Naive thymus-derived CD4-positive, alpha-beta T cell (primary cell): ENCODE results near the gene BIN1. TPM values are rescaled to one million over a fixed set of nuclear protein-coding genes. Genes with fewer than 3 reads are reported as not detected.

Experiments
- ATAC-seq: fragments of 150-1000 bp; cut with Tn5 transposase; 2 replicates; pipeline ENCODE4 v1.10.0; 2021; ENCODE audit warnings: mild to moderate bottlenecking, moderate library complexity
- CTCF ChIA-PET: fragments of 350-600 bp; sonication (Branson Sonifier 250); formaldehyde crosslinking; loops from one replicate; lab custom pipeline; 2021; ENCODE audit warnings: antibody characterized with exemption; lab: Charles Lee
- POLR2A ChIA-PET: fragments of 350-600 bp; sonication (Branson Sonifier 250); formaldehyde crosslinking; loops from one replicate; lab custom pipeline; 2021; ENCODE audit warnings: antibody characterized with exemption, inconsistent platforms; lab: Charles Lee
- DNase-seq, 9 donors: peaks; one replicate each; pipeline versions ENCODE4 v3.0.0 to v3.0.0-alpha.2; 2020 to 2022; ENCODE audit warnings: mixed read lengths in 1 of 9
- H3K27ac ChIP-seq: one replicate; pipeline ENCODE4 v1.7.0; 2013; ENCODE audit warnings: mild to moderate bottlenecking, low read depth, low read length, moderate library complexity
- H3K27me3 ChIP-seq, 2 donors: one replicate each; pipeline ENCODE4 v1.7.0; 2013; ENCODE audit warnings: low read length in 2 of 2, mild to moderate bottlenecking in 2 of 2, moderate library complexity in 2 of 2; ENCODE audit not compliant: control insufficient read depth in 2 of 2, insufficient read depth in 2 of 2
- H3K36me3 ChIP-seq, 3 experiments: 1 replicate in 2 of 3; 2 replicates in 1 of 3; pipeline ENCODE4 v1.7.0; 2013; ENCODE audit warnings: low read length in 3 of 3, mild to moderate bottlenecking in 3 of 3, moderate library complexity in 1 of 3; ENCODE audit not compliant: insufficient read depth in 3 of 3, control insufficient read depth in 2 of 3
- H3K4me1 ChIP-seq, 2 donors: one replicate each; pipeline ENCODE4 v1.7.0; 2013; ENCODE audit warnings: low read length in 2 of 2, mild to moderate bottlenecking in 2 of 2, moderate library complexity in 1 of 2; ENCODE audit not compliant: control insufficient read depth in 2 of 2, insufficient read depth in 2 of 2
- H3K4me3 ChIP-seq: 2 replicates; pipeline ENCODE4 v1.7.0; 2013; ENCODE audit warnings: mild to moderate bottlenecking, low read length
- H3K9me3 ChIP-seq, 3 experiments: 1 replicate in 2 of 3; 2 replicates in 1 of 3; pipeline ENCODE4 v1.7.0; 2013; ENCODE audit warnings: low read length in 3 of 3; ENCODE audit not compliant: control insufficient read depth in 2 of 3
- H3K27ac Mint-ChIP-seq, 9 donors: one replicate each; pipeline ENCODE4 v1.8.0; 2020 to 2022; ENCODE audit warnings: mixed read lengths in 9 of 9, mild to moderate bottlenecking in 8 of 9, moderate library complexity in 5 of 9, inconsistent platforms in 2 of 9
- H3K27me3 Mint-ChIP-seq, 5 donors: one replicate each; pipeline ENCODE4 v1.8.0; 2021 to 2022; ENCODE audit warnings: mixed read lengths in 5 of 5, mild to moderate bottlenecking in 1 of 5
- H3K36me3 Mint-ChIP-seq, 5 donors: one replicate each; pipeline ENCODE4 v1.8.0; 2020 to 2022; ENCODE audit warnings: mixed read lengths in 5 of 5, mild to moderate bottlenecking in 3 of 5, inconsistent platforms in 1 of 5
- H3K4me1 Mint-ChIP-seq, 7 donors: one replicate each; pipeline ENCODE4 v1.8.0; 2020 to 2022; ENCODE audit warnings: mixed read lengths in 7 of 7, mild to moderate bottlenecking in 3 of 7, inconsistent platforms in 1 of 7
- H3K4me3 Mint-ChIP-seq, 10 donors: one replicate each; pipeline ENCODE4 v1.8.0; 2020 to 2022; ENCODE audit warnings: mild to moderate bottlenecking in 10 of 10, mixed read lengths in 10 of 10, moderate library complexity in 6 of 10, inconsistent platforms in 2 of 10
- H3K9me3 Mint-ChIP-seq, 11 donors: one replicate each; pipeline ENCODE4 v1.8.0; 2020 to 2022; ENCODE audit warnings: mixed read lengths in 11 of 11, mild to moderate bottlenecking in 4 of 11, inconsistent platforms in 1 of 11, moderate library complexity in 1 of 11
- intact Hi-C, 2 donors: fragments of 100-400 bp; cut with micrococcal nuclease; formaldehyde crosslinking; loops; one replicate each; pipeline ENCODE4 v1.15.1; 2023
- polyA plus RNA-seq, 2 donors: library from polyadenylated mRNA; unstranded; fragments of 300-500 nt; fragmentation: Illumina TruSeq; gene quantifications; one replicate each; pipeline ENCODE4 v1.2.3, GENCODE V29; 2021
- total RNA-seq, 6 experiments: library from RNA in 5 of 6; stranded (reverse) in 5 of 6; gene quantifications; 1 replicate in 5 of 6; 2 replicates in 1 of 6; pipeline ENCODE4 v1.2.3 and lab custom pipeline; 2021 to 2026

The BIN1 gene
- total and polyA plus RNA-seq, 7 experiments from 2014 or later = 103 to 161 (median 117) TPM

DNA sequence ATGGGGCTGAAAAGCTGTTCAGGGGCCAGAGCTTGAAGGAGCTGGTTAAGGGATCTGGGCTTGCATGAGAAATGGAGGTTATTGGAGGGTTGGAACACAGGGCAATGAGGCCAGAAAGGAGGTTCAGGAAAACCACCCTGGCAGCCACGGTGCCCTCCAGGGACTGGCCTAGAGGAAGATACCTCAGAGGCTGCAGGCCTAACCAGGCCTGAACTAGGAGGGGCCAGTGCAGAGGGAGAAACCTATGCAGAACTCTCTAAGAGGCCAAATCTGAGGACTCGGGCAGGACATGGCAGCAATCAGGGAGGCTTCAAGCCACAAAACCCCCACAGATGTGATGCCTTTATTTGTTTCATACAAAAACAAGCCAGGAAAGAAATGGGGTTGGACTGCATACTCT is 66.8 kb downstream of the BIN1 start:
- Histone ChIP-seq H3K27ac (no peak overlapping the region), H3K27me3 (no peaks in the 10 kb centered on the region), H3K9me3 (no peaks in the 10 kb centered on the region), H3K4me3 (no peak overlapping the region), H3K36me3 (no peaks in the 10 kb centered on the region), H3K4me1 (no peaks in the 10 kb centered on the region)
- no peak for DNase-seq
- no peak overlapping the region for H3K4me3 Mint-ChIP-seq
- H3K27ac Mint-ChIP-seq = no peak overlapping the region
- ATAC-seq = no peak
- POLR2A ChIA-PET = no interaction called here
- no peaks in the 10 kb centered on the region for H3K4me1 Mint-ChIP-seq
- H3K9me3 Mint-ChIP-seq = peaks cover 0 to 1% (median 0%) of the 10 kb centered on the region in 11 donors
- no peaks in the 10 kb centered on the region for H3K27me3 Mint-ChIP-seq
- CTCF ChIA-PET = no interaction called here
- intact Hi-C loops = no loop called here
- H3K36me3 Mint-ChIP-seq = no peaks in the 10 kb centered on the region

DNA sequence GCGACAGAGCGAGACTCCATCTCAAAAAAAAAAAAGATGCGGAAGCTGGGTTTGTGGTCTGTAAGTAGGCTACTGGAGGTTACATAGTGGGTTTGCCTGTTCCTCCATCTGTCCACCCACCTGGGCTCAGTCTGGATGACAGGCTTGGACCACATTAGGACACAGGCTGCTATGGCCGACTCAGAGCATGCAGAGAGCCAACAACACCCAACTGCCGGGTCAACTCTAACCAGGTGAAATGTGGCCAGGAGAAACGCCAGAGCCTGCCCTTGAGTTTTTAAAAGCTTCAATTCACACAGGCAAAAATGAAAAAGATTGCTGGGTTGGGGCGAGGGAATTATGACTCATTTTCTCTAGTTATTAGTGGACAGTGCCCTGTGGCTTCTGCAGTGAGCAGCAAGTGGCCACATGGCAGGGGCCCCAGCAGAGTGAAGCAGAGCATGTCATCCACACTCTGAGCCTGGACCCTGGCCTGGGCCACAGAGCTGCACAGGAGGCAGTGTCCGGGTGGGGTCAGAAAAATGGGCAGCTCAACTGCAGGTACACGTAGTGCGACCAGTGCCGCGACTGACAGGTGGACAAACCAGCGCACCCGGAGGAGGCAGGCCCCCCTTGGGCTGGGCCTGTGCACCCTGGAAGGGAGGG is 67.4 kb downstream of the BIN1 start:
- ChIA-PET CTCF (no interaction called here), POLR2A (no interaction called here)
- H3K27me3 Mint-ChIP-seq = no peaks in the 10 kb centered on the region
- H3K4me3 Mint-ChIP-seq = no peak overlapping the region
- intact Hi-C loops = no loop called here
- H3K36me3 Mint-ChIP-seq = no peaks in the 10 kb centered on the region
- ATAC-seq (peak; percentile 16), DNase-seq (no peak)
- no peaks in the 10 kb centered on the region for H3K4me1 Mint-ChIP-seq
- no peaks in the 10 kb centered on the region for H3K9me3 ChIP-seq
- H3K27ac ChIP-seq = no peak overlapping the region
- no peak overlapping the region for H3K27ac Mint-ChIP-seq
- H3K36me3 ChIP-seq = no peaks in the 10 kb centered on the region
- no peak overlapping the region for H3K4me3 ChIP-seq
- no peaks in the 10 kb centered on the region for H3K27me3 ChIP-seq
- no peaks in the 10 kb centered on the region for H3K4me1 ChIP-seq
- H3K9me3 Mint-ChIP-seq = peaks cover 0 to 1% (median 0%) of the 10 kb centered on the region in 11 donors

DNA sequence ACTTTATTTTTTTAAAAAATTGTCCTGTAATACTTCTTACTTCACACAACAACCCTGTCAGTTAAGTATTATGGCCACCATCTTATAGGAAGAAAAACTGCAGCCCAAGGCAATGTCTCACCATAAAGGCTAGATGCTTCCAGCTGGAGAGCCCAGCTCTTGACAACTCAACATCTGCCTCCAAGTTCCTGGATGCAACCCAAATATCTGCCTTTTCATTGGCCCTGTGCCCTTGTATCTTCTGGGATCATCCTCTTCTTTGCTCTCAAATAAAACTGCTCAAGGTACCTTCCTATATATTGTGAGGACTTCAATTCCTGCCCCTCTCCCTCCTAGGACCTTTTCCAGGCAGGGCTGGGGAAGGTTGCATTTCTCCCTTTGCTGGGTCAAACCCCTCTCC is 69.5 kb downstream of the BIN1 start:
- CTCF ChIA-PET = no interaction called here

DNA sequence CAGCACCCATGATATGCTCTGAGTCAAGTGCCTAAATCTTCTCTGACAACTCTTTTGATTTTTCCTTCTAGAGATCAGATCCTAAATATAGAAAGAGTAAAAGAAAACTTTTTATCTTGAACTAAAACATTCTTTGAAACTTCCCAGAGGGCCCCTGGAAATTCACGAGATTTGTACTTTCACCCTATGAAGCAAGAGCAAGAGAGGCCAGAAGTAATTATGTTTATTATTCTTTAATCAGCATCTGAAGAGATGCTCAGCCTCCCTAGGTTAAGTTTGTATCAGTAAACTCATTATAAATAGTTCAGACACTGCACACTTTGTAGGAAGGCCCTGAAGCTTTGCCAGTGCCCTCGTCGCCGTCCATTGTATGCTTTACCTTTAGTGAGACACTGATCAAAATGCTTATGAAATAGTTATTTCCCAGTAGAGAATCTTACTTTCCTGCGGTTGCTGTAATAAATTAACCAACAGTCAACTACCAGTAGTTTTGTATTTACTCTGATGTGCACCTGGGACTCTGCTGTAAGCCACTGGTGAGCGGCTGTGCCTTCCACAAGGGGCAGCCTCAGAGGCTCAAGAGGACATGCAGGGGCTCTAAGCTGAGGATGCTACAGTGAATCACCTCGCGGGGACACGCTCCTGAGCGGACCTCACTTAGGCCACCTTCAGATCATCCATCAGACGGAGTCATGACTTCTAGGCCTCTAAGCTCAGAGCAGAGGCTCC is 71.9 kb downstream of the BIN1 start:
- no peaks in the 10 kb centered on the region for H3K4me1 ChIP-seq
- H3K9me3 ChIP-seq = no peaks in the 10 kb centered on the region
- no peaks in the 10 kb centered on the region for H3K36me3 Mint-ChIP-seq
- no peak overlapping the region for H3K4me3 ChIP-seq
- H3K36me3 ChIP-seq = no peaks in the 10 kb centered on the region
- peaks cover 0 to 4% (median 0%) of the 10 kb centered on the region in 7 donors for H3K4me1 Mint-ChIP-seq
- H3K27ac ChIP-seq = no peak overlapping the region
- no peak overlapping the region for H3K27ac Mint-ChIP-seq
- H3K27me3 Mint-ChIP-seq = peaks cover 1 to 12% (median 9%) of the 10 kb centered on the region in 5 donors
- H3K9me3 Mint-ChIP-seq = peaks cover 0 to 1% (median 0%) of the 10 kb centered on the region in 11 donors
- DNase-seq (no peak), ATAC-seq (no peak)
- no peak overlapping the region for H3K4me3 Mint-ChIP-seq
- ChIA-PET CTCF (no interaction called here), POLR2A (no interaction called here)
- no peaks in the 10 kb centered on the region for H3K27me3 ChIP-seq
- intact Hi-C loops = no loop called here

More for the DNA sequence above, 69.5 kb downstream of the BIN1 start:
- Histone ChIP-seq H3K4me3 (no peak overlapping the region), H3K27me3 (no peaks in the 10 kb centered on the region), H3K9me3 (no peaks in the 10 kb centered on the region), H3K27ac (no peak overlapping the region), H3K4me1 (no peaks in the 10 kb centered on the region), H3K36me3 (no peaks in the 10 kb centered on the region)
- Mint-ChIP-seq H3K27me3 (peaks cover 0 to 8% (median 3%) of the 10 kb centered on the region in 5 donors), H3K27ac (no peak overlapping the region), H3K9me3 (peaks cover 0 to 1% (median 0%) of the 10 kb centered on the region in 11 donors), H3K36me3 (no peaks in the 10 kb centered on the region), H3K4me1 (peaks cover 0 to 3% (median 0%) of the 10 kb centered on the region in 7 donors), H3K4me3 (no peak overlapping the region)
- DNase-seq (no peak), ATAC-seq (no peak)
- POLR2A ChIA-PET = no interaction called here
- intact Hi-C loops = no loop called here

DNA sequence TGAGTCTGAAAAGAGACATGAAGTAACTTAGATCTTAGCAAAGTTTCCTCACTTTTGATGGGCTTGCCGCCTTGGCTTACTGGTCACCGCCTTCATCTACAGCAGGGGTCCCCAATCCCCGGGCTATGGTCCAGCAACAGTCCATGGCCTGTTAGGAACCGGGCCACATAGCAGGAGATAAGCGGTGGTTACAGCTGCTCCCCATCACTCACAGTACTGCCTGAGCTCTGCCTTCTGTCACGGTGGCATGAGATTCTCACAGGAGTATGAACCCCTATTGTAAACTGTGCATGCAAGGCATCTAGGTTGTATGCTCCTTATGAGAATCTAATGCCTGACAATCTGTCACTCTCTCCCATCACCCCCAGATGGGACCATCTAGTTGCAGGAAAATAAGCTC is 72.9 kb downstream of the BIN1 start:
- Mint-ChIP-seq H3K27me3 (peaks cover 9 to 19% (median 17%) of the 10 kb centered on the region in 5 donors), H3K9me3 (peaks cover 0 to 1% (median 0%) of the 10 kb centered on the region in 11 donors), H3K27ac (no peak overlapping the region), H3K4me1 (peaks cover 0 to 4% (median 0%) of the 10 kb centered on the region in 7 donors), H3K4me3 (no peak overlapping the region), H3K36me3 (no peaks in the 10 kb centered on the region)
- intact Hi-C loops = no loop called here
- Histone ChIP-seq H3K9me3 (no peaks in the 10 kb centered on the region), H3K4me1 (no peaks in the 10 kb centered on the region), H3K27me3 (no peaks in the 10 kb centered on the region), H3K36me3 (no peaks in the 10 kb centered on the region), H3K4me3 (no peak overlapping the region), H3K27ac (no peak overlapping the region)
- ChIA-PET CTCF (no interaction called here), POLR2A (no interaction called here)
- no peak for DNase-seq
- ATAC-seq = no peak

DNA sequence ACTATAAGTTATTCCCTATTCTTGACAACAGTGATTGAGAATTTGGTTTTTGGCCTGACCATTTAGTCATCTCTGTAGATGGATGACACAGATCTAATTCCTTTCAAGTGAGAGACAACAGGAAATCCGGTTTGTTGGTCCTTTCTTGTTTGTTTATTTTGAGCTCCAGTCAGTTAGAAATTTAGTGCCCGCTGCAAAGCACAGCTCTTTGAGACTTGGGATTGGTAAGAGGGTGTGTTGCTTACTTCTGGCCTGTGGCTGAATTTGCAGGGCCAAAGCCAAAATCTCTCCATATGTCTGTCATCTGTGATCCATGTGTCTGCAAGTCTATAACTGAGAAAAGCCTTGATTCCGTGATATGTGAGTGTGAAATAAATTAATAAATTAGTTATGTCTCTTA is 74.3 kb downstream of the BIN1 start:
- ChIA-PET CTCF (no interaction called here), POLR2A (no interaction called here)
- Histone ChIP-seq H3K36me3 (no peaks in the 10 kb centered on the region), H3K27ac (no peak overlapping the region), H3K4me3 (no peak overlapping the region), H3K4me1 (no peaks in the 10 kb centered on the region), H3K9me3 (no peaks in the 10 kb centered on the region), H3K27me3 (no peaks in the 10 kb centered on the region)
- Mint-ChIP-seq H3K9me3 (no peaks in the 10 kb centered on the region), H3K36me3 (no peaks in the 10 kb centered on the region), H3K4me3 (no peak overlapping the region), H3K4me1 (peaks cover 0 to 4% (median 0%) of the 10 kb centered on the region in 7 donors), H3K27ac (no peak overlapping the region), H3K27me3 (peaks cover 13 to 29% (median 23%) of the 10 kb centered on the region in 5 donors)
- ATAC-seq (no peak), DNase-seq (no peak)
- intact Hi-C loops = no loop called here
